Measurements from ENCODE around the gene MOB1A.

Gene MOB1A

DNA sequence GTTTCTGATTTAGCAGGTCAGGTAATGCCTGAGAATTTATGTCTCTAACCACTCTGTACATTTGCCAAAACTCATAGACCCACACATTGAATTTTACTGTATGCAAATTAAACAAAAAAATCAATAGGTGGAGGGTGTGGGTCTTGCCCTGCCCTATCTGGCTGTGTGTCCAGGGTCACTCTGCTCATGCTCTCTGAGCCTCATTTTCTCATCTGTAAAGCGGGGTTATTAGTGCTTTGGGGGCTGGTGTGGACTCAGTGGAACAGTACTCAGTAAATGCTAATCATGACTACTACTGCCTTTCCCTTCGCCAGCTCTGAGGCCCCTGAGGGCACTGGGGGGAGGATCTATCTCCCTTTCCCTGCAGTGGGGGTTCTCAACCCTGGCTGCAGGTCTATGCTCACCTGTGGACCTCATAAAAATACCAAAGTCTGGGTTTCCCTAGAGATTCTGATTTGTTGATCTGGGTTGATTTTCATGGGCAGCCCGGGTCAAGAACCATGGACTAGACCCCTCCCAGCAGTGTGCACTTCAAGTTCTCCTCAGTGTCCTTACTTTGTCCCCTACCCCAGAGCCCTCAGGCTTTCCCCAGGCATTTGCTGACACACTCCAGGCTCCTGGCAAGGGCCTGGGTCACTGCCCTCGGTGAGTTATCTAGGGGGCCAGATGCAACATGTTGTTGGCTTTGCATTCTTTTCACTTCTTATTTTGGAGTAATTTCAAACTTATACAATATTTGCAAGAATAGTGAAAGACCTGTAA lies 47.2 kb upstream of the MOB1A start:
- H2AK5ac ChIP-seq (ENCODE audit: low read length, severe bottlenecking): no peak overlapping the region
- no peak overlapping the region for H3K27ac ChIP-seq (ENCODE audit: low read length, poor library complexity, severe bottlenecking)
- no peaks in the 10 kb centered on the region for H3K9me3 ChIP-seq (ENCODE audit: control insufficient read depth, low read length)
- H3K9ac ChIP-seq (ENCODE audit: low read length): no peak overlapping the region
- no peak overlapping the region for H3K14ac ChIP-seq (ENCODE audit: low read length in 2 of 2)
- H3K27me3 ChIP-seq (ENCODE audit: control insufficient read depth in 1 of 2, insufficient read depth in 1 of 2, low read length in 2 of 2): peaks cover 0 to 10% of the 10 kb centered on the region in 2 experiments
- H3K4me2 ChIP-seq (ENCODE audit: low read length, poor library complexity, severe bottlenecking): no peak overlapping the region
- H4K91ac ChIP-seq (ENCODE audit: low read length): no peak overlapping the region
- no peaks in the 10 kb centered on the region for H3K79me1 ChIP-seq (replicated peaks; ENCODE audit: low read length, poor library complexity, severe bottlenecking)
- H2BK12ac ChIP-seq (ENCODE audit: low read length in 2 of 2): no peak overlapping the region
- no peak overlapping the region for H3K18ac ChIP-seq (ENCODE audit: low read depth in 1 of 2, low read length in 2 of 2)
- peaks cover 6 to 10% of the 10 kb centered on the region in 2 experiments for H3K36me3 ChIP-seq (ENCODE audit: control insufficient read depth in 1 of 2, insufficient read depth in 2 of 2, low read depth in 1 of 2, low read length in 2 of 2)
- DNase-seq: no peak
- no peak overlapping the region for H3K4me3 ChIP-seq (ENCODE audit: insufficient read depth in 1 of 2, low read depth in 1 of 2, low read length in 2 of 2)
- H2BK120ac ChIP-seq (ENCODE audit: low read depth, low read length): no peak overlapping the region
- WGBS: 84% methylated on average over 3 of the region's 4 CpGs
- no peak overlapping the region for H2AFZ ChIP-seq (ENCODE audit: low read depth, low read length)
- no peak overlapping the region for H4K8ac ChIP-seq (ENCODE audit: low read length)
- no peak overlapping the region for H2BK5ac ChIP-seq (ENCODE audit: low read depth, low read length, poor library complexity, severe bottlenecking)
- H2BK15ac ChIP-seq (ENCODE audit: low read depth, poor library complexity, severe bottlenecking): no peak overlapping the region
- no peak overlapping the region for H3K4ac ChIP-seq (ENCODE audit: low read depth in 1 of 2, low read length in 2 of 2)
- no peaks in the 10 kb centered on the region for H3K4me1 ChIP-seq (ENCODE audit: control insufficient read depth, insufficient read depth, low read depth, low read length)
- no peak overlapping the region for H3K23ac ChIP-seq (ENCODE audit: low read length in 2 of 2)

- H2BK12ac ChIP-seq (ENCODE audit: low read length in 2 of 2): no peak overlapping the region
- H3K18ac ChIP-seq (ENCODE audit: low read depth in 1 of 2, low read length in 2 of 2): no peak overlapping the region
- 92% methylated on average over 8 of the region's 8 CpGs for WGBS
- H3K27me3 ChIP-seq (ENCODE audit: control insufficient read depth in 1 of 2, insufficient read depth in 1 of 2, low read length in 2 of 2): peaks cover 0 to 10% of the 10 kb centered on the region in 2 experiments
- H3K4me2 ChIP-seq (ENCODE audit: low read length, poor library complexity, severe bottlenecking): no peak overlapping the region
- peaks cover 6 to 18% of the 10 kb centered on the region in 2 experiments for H3K36me3 ChIP-seq (ENCODE audit: control insufficient read depth in 1 of 2, insufficient read depth in 2 of 2, low read depth in 1 of 2, low read length in 2 of 2)
- no peak overlapping the region for H2AK5ac ChIP-seq (ENCODE audit: low read length, severe bottlenecking)
- H3K14ac ChIP-seq (ENCODE audit: low read length in 2 of 2): no peak overlapping the region
- H3K23ac ChIP-seq (ENCODE audit: low read length in 2 of 2): no peak overlapping the region
- H3K27ac ChIP-seq (ENCODE audit: low read length, poor library complexity, severe bottlenecking): no peak overlapping the region
- H3K9ac ChIP-seq (ENCODE audit: low read length): peak overlapping the region; percentile 50
- H2BK120ac ChIP-seq (ENCODE audit: low read depth, low read length): no peak overlapping the region
- no peak for DNase-seq
- no peak overlapping the region for H3K4ac ChIP-seq (ENCODE audit: low read depth in 1 of 2, low read length in 2 of 2)
- H3K4me3 ChIP-seq (ENCODE audit: insufficient read depth in 1 of 2, low read depth in 1 of 2, low read length in 2 of 2): no peak overlapping the region
- H3K9me3 ChIP-seq (ENCODE audit: control insufficient read depth, low read length): no peaks in the 10 kb centered on the region
- no peaks in the 10 kb centered on the region for H3K4me1 ChIP-seq (ENCODE audit: control insufficient read depth, insufficient read depth, low read depth, low read length)
- no peaks in the 10 kb centered on the region for H3K79me1 ChIP-seq (replicated peaks; ENCODE audit: low read length, poor library complexity, severe bottlenecking)
- no peak overlapping the region for H2BK5ac ChIP-seq (ENCODE audit: low read depth, low read length, poor library complexity, severe bottlenecking)
- no peak overlapping the region for H4K91ac ChIP-seq (ENCODE audit: low read length)
- H4K8ac ChIP-seq (ENCODE audit: low read length): no peak overlapping the region
- H2BK15ac ChIP-seq (ENCODE audit: low read depth, poor library complexity, severe bottlenecking): no peak overlapping the region
- H2AFZ ChIP-seq (ENCODE audit: low read depth, low read length): no peak overlapping the region
Measured at GRCh38 chr2:74223941-74224770, 45.5 kb upstream of the MOB1A start.

DNA sequence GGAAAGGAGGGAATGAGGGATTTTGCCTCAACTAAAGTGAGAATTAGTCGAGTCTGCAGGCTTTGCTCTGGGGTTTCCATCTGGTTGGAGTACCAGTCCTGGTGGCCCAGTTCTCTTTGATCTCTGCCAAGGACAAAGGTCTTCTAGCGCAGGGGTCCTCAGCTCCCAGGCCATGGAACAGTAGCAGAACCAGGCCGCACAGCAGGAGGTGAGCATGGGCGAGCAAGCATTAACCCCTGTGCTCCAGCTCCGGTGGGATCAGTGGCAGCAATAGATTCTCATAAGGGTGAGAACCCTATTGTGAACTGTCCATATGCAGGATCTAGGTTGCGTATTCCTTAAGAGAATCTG lies 43.6 kb upstream of the MOB1A start:
- Histone ChIP-seq H3K27ac (ENCODE audit: low read length, poor library complexity, severe bottlenecking) (no peak overlapping the region), H4K91ac (ENCODE audit: low read length) (no peak overlapping the region), H3K23ac (ENCODE audit: low read length in 2 of 2) (no peak overlapping the region), H3K14ac (ENCODE audit: low read length in 2 of 2) (no peak overlapping the region), H3K36me3 (ENCODE audit: control insufficient read depth in 1 of 2, insufficient read depth in 2 of 2, low read depth in 1 of 2, low read length in 2 of 2) (peaks cover 11 to 29% of the 10 kb centered on the region in 2 experiments), H2AFZ (ENCODE audit: low read depth, low read length) (no peak overlapping the region), H4K8ac (ENCODE audit: low read length) (no peak overlapping the region), H3K4me1 (ENCODE audit: control insufficient read depth, insufficient read depth, low read depth, low read length) (no peaks in the 10 kb centered on the region), H3K9me3 (ENCODE audit: control insufficient read depth, low read length) (no peaks in the 10 kb centered on the region), H3K18ac (ENCODE audit: low read depth in 1 of 2, low read length in 2 of 2) (no peak overlapping the region), H2BK15ac (ENCODE audit: low read depth, poor library complexity, severe bottlenecking) (no peak overlapping the region), H3K4me3 (ENCODE audit: insufficient read depth in 1 of 2, low read depth in 1 of 2, low read length in 2 of 2) (no peak overlapping the region), H2BK5ac (ENCODE audit: low read depth, low read length, poor library complexity, severe bottlenecking) (no peak overlapping the region), H3K27me3 (ENCODE audit: control insufficient read depth in 1 of 2, insufficient read depth in 1 of 2, low read length in 2 of 2) (peaks cover 0 to 3% of the 10 kb centered on the region in 2 experiments), H3K79me1 (replicated peaks; ENCODE audit: low read length, poor library complexity, severe bottlenecking) (no peaks in the 10 kb centered on the region), H3K4me2 (ENCODE audit: low read length, poor library complexity, severe bottlenecking) (no peak overlapping the region), H2AK5ac (ENCODE audit: low read length, severe bottlenecking) (no peak overlapping the region), H2BK120ac (ENCODE audit: low read depth, low read length) (no peak overlapping the region), H2BK12ac (ENCODE audit: low read length in 2 of 2) (no peak overlapping the region), H3K9ac (ENCODE audit: low read length) (no peak overlapping the region), H3K4ac (ENCODE audit: low read depth in 1 of 2, low read length in 2 of 2) (no peak overlapping the region)
- WGBS: 92% methylated on average over 5 of the region's 6 CpGs
- no peak for DNase-seq

GRCh38 chr2:74221604-74222299 lies 43.1 kb upstream of the MOB1A start:
- Histone ChIP-seq H2BK120ac (ENCODE audit: low read depth, low read length) (no peak overlapping the region), H3K27ac (ENCODE audit: low read length, poor library complexity, severe bottlenecking) (no peak overlapping the region), H2BK12ac (ENCODE audit: low read length in 2 of 2) (no peak overlapping the region), H3K79me1 (replicated peaks; ENCODE audit: low read length, poor library complexity, severe bottlenecking) (no peaks in the 10 kb centered on the region), H3K18ac (ENCODE audit: low read depth in 1 of 2, low read length in 2 of 2) (no peak overlapping the region), H3K14ac (ENCODE audit: low read length in 2 of 2) (no peak overlapping the region), H2BK15ac (ENCODE audit: low read depth, poor library complexity, severe bottlenecking) (no peak overlapping the region), H4K91ac (ENCODE audit: low read length) (no peak overlapping the region), H3K27me3 (ENCODE audit: control insufficient read depth in 1 of 2, insufficient read depth in 1 of 2, low read length in 2 of 2) (peaks cover 0 to 3% of the 10 kb centered on the region in 2 experiments), H2BK5ac (ENCODE audit: low read depth, low read length, poor library complexity, severe bottlenecking) (no peak overlapping the region), H2AK5ac (ENCODE audit: low read length, severe bottlenecking) (no peak overlapping the region), H3K9ac (ENCODE audit: low read length) (no peak overlapping the region), H3K23ac (ENCODE audit: low read length in 2 of 2) (no peak overlapping the region), H3K4me3 (ENCODE audit: insufficient read depth in 1 of 2, low read depth in 1 of 2, low read length in 2 of 2) (no peak overlapping the region), H4K8ac (ENCODE audit: low read length) (no peak overlapping the region), H3K36me3 (ENCODE audit: control insufficient read depth in 1 of 2, insufficient read depth in 2 of 2, low read depth in 1 of 2, low read length in 2 of 2) (peaks cover 11 to 34% of the 10 kb centered on the region in 2 experiments), H3K4me2 (ENCODE audit: low read length, poor library complexity, severe bottlenecking) (no peak overlapping the region), H2AFZ (ENCODE audit: low read depth, low read length) (no peak overlapping the region), H3K4me1 (ENCODE audit: control insufficient read depth, insufficient read depth, low read depth, low read length) (no peaks in the 10 kb centered on the region), H3K4ac (ENCODE audit: low read depth in 1 of 2, low read length in 2 of 2) (no peak overlapping the region), H3K9me3 (ENCODE audit: control insufficient read depth, low read length) (no peaks in the 10 kb centered on the region)
- WGBS: 97% methylated on average over 6 of the region's 6 CpGs
- DNase-seq: no peak

All from mesenchymal stem cell (in vitro differentiated cells and primary cell).